ENCODE results near the gene RAB34.

The RAB34 gene

DNA sequence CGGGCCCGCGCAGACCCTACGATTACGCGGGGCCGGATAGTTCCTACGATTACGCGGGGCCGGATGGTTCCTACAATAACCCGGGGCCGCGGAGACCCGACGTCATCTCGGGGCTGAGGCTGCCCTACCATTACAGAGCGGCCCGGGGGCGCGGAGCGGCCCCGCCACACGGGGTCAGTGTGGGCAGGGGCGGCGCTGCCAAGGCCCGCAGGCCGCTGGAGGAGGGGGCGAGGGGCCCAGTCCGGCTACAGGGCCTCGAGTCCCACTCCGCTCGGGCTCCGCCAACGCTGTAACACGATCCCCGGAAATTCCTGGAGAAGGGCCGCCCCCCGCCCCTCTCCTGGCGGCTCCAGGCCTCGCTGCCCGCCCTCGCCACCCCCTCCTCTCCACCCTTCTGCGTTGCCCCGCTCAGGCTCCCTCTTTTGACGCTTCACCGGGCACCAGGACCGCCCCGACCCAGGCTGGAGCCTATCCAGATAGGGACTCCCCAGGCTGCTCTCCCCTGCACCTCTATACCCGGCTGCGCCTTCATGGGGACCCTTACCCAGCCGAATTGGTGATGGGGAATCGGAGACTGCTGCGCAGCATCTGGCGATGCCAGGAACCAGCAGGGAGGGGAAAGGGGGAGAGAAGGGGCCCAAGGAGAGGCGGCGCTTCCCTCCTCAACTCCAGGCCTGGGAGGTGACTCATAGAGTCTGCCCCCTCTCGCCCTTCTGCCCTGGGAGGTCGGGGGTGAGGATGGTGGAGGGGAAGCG is at the start of gene RAB34 (continued):
- TF ChIP-seq, protein P1, sequence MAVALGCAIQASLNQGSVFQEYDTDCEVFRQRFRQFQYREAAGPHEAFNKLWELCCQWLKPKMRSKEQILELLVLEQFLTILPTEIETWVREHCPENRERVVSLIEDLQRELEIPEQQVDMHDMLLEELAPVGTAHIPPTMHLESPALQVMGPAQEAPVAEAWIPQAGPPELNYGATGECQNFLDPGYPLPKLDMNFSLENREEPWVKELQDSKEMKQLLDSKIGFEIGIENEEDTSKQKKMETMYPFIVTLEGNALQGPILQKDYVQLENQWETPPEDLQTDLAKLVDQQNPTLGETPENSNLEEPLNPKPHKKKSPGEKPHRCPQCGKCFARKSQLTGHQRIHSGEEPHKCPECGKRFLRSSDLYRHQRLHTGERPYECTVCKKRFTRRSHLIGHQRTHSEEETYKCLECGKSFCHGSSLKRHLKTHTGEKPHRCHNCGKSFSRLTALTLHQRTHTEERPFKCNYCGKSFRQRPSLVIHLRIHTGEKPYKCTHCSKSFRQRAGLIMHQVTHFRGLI (tag by site-specific recombination; IDR thresholded peaks at IDR 0.05): peak; percentile 51
- TF ChIP-seq HOXA7 (CRISPR knock-in tag; IDR thresholded peaks at IDR 0.05; ENCODE audit: borderline replicate concordance): no peak
- no peak; the same call in 1 of the 2 replicates for TF ChIP-seq ZNF785 (tag by site-specific recombination; IDR thresholded peaks at IDR 0.05)
- no peak for TF ChIP-seq ZNF184 (tag by site-specific recombination; IDR thresholded peaks at IDR 0.05)
- no peak for TF ChIP-seq ZSCAN23 (tag by site-specific recombination; IDR thresholded peaks at IDR 0.05)
- peak; percentile 62 for TF ChIP-seq ZNF561 (tag by site-specific recombination; IDR thresholded peaks at IDR 0.05; ENCODE audit: borderline replicate concordance)
- TF ChIP-seq ZNF677 (tag by site-specific recombination; IDR thresholded peaks at IDR 0.05): no peak
- TF ChIP-seq, protein P2, sequence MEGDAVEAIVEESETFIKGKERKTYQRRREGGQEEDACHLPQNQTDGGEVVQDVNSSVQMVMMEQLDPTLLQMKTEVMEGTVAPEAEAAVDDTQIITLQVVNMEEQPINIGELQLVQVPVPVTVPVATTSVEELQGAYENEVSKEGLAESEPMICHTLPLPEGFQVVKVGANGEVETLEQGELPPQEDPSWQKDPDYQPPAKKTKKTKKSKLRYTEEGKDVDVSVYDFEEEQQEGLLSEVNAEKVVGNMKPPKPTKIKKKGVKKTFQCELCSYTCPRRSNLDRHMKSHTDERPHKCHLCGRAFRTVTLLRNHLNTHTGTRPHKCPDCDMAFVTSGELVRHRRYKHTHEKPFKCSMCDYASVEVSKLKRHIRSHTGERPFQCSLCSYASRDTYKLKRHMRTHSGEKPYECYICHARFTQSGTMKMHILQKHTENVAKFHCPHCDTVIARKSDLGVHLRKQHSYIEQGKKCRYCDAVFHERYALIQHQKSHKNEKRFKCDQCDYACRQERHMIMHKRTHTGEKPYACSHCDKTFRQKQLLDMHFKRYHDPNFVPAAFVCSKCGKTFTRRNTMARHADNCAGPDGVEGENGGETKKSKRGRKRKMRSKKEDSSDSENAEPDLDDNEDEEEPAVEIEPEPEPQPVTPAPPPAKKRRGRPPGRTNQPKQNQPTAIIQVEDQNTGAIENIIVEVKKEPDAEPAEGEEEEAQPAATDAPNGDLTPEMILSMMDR (tag by site-specific recombination; IDR thresholded peaks at IDR 0.05): peak; percentile 87
- TF ChIP-seq ZBTB8A (tag by site-specific recombination; IDR thresholded peaks at IDR 0.05): peak; percentile 92
- peak; percentile 67 for TF ChIP-seq KLF10 (tag by site-specific recombination; IDR thresholded peaks at IDR 0.05)
- TF ChIP-seq HOXC10 (CRISPR knock-in tag; IDR thresholded peaks at IDR 0.05): no peak
- peak; percentile 51; the same call in 1 of the 2 replicates for TF ChIP-seq SP7 (tag by site-specific recombination; IDR thresholded peaks at IDR 0.05)
- peak; percentile 85; the same call in 1 of the 2 replicates for TF ChIP-seq ZBTB17 (tag by site-specific recombination; IDR thresholded peaks at IDR 0.05)
- TF ChIP-seq ZNF654 (tag by site-specific recombination; IDR thresholded peaks at IDR 0.05; ENCODE audit: low read depth): no peak
- TF ChIP-seq ZFHX2 (tag by site-specific recombination; conservative IDR thresholded peaks at IDR 0.05): peak; percentile 96
- TF ChIP-seq, protein P3, sequence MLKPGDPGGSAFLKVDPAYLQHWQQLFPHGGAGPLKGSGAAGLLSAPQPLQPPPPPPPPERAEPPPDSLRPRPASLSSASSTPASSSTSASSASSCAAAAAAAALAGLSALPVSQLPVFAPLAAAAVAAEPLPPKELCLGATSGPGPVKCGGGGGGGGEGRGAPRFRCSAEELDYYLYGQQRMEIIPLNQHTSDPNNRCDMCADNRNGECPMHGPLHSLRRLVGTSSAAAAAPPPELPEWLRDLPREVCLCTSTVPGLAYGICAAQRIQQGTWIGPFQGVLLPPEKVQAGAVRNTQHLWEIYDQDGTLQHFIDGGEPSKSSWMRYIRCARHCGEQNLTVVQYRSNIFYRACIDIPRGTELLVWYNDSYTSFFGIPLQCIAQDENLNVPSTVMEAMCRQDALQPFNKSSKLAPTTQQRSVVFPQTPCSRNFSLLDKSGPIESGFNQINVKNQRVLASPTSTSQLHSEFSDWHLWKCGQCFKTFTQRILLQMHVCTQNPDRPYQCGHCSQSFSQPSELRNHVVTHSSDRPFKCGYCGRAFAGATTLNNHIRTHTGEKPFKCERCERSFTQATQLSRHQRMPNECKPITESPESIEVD (tag by site-specific recombination; IDR thresholded peaks at IDR 0.05): no peak
- no peak for TF ChIP-seq GLI4 (tag by site-specific recombination; IDR thresholded peaks at IDR 0.05)
- TF ChIP-seq, protein P4, sequence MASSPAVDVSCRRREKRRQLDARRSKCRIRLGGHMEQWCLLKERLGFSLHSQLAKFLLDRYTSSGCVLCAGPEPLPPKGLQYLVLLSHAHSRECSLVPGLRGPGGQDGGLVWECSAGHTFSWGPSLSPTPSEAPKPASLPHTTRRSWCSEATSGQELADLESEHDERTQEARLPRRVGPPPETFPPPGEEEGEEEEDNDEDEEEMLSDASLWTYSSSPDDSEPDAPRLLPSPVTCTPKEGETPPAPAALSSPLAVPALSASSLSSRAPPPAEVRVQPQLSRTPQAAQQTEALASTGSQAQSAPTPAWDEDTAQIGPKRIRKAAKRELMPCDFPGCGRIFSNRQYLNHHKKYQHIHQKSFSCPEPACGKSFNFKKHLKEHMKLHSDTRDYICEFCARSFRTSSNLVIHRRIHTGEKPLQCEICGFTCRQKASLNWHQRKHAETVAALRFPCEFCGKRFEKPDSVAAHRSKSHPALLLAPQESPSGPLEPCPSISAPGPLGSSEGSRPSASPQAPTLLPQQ (tag by site-specific recombination; IDR thresholded peaks at IDR 0.05): peak; percentile 65
- no peak for TF ChIP-seq ZNF2 (tag by site-specific recombination; IDR thresholded peaks at IDR 0.05)
- no peak for TF ChIP-seq ZNF10 (tag by site-specific recombination; IDR thresholded peaks at IDR 0.05)
- TF ChIP-seq ZNF830 (tag by site-specific recombination; IDR thresholded peaks at IDR 0.05; ENCODE audit: low read depth): no peak
- TF ChIP-seq YY1 (tag by site-specific recombination; IDR thresholded peaks at IDR 0.05): peak; percentile 41; the same call in 1 of the 2 replicates
- no peak for TF ChIP-seq ZNF221 (tag by site-specific recombination; IDR thresholded peaks at IDR 0.05; ENCODE audit: borderline replicate concordance)
- no peak for TF ChIP-seq ZNF843 (tag by site-specific recombination; IDR thresholded peaks at IDR 0.05)
- no peak for TF ChIP-seq ZNF16 (tag by site-specific recombination; IDR thresholded peaks at IDR 0.05; ENCODE audit: low read depth)
- TF ChIP-seq, protein P5, sequence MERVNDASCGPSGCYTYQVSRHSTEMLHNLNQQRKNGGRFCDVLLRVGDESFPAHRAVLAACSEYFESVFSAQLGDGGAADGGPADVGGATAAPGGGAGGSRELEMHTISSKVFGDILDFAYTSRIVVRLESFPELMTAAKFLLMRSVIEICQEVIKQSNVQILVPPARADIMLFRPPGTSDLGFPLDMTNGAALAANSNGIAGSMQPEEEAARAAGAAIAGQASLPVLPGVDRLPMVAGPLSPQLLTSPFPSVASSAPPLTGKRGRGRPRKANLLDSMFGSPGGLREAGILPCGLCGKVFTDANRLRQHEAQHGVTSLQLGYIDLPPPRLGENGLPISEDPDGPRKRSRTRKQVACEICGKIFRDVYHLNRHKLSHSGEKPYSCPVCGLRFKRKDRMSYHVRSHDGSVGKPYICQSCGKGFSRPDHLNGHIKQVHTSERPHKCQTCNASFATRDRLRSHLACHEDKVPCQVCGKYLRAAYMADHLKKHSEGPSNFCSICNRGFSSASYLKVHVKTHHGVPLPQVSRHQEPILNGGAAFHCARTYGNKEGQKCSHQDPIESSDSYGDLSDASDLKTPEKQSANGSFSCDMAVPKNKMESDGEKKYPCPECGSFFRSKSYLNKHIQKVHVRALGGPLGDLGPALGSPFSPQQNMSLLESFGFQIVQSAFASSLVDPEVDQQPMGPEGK (tag by site-specific recombination; IDR thresholded peaks at IDR 0.05): peak; percentile 80
- TF ChIP-seq, protein P6, sequence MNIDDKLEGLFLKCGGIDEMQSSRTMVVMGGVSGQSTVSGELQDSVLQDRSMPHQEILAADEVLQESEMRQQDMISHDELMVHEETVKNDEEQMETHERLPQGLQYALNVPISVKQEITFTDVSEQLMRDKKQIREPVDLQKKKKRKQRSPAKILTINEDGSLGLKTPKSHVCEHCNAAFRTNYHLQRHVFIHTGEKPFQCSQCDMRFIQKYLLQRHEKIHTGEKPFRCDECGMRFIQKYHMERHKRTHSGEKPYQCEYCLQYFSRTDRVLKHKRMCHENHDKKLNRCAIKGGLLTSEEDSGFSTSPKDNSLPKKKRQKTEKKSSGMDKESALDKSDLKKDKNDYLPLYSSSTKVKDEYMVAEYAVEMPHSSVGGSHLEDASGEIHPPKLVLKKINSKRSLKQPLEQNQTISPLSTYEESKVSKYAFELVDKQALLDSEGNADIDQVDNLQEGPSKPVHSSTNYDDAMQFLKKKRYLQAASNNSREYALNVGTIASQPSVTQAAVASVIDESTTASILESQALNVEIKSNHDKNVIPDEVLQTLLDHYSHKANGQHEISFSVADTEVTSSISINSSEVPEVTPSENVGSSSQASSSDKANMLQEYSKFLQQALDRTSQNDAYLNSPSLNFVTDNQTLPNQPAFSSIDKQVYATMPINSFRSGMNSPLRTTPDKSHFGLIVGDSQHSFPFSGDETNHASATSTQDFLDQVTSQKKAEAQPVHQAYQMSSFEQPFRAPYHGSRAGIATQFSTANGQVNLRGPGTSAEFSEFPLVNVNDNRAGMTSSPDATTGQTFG (tag by site-specific recombination; IDR thresholded peaks at IDR 0.05; ENCODE audit: borderline replicate concordance): no peak
- TF ChIP-seq ZNF660 (tag by site-specific recombination; IDR thresholded peaks at IDR 0.05): no peak; the same call in none of the 2 replicates
- no peak for TF ChIP-seq ZNF174 (tag by site-specific recombination; IDR thresholded peaks at IDR 0.05)
- TF ChIP-seq SP3 (tag by site-specific recombination; IDR thresholded peaks at IDR 0.05): peak; percentile 60

Data from HEK293 (cell line).